Hindlimb muscle (tissue), 1 donor: Measurements from ENCODE around the gene SURF1. TPM values are rescaled to one million over a fixed set of nuclear protein-coding genes. Genes with fewer than 3 reads are reported as not detected.
"Not testable (repeated sequence)": the region's sequence is repeated elsewhere in the genome, so short reads cannot be mapped to it uniquely, and the experiment has no call there.

Experiments used
- DNase-seq: peaks from one replicate; pipeline ENCODE4 v3.0.0-alpha.2; 2013
- polyA plus RNA-seq: library from polyadenylated mRNA; unstranded; fragments of 120-200 nt; gene quantifications from one replicate; pipeline ENCODE4 v1.2.1, GENCODE V29; 2013; ENCODE audit not compliant: insufficient read length

The SURF1 gene
- polyA plus RNA-seq, 1 donor = 35.5 TPM

DNA sequence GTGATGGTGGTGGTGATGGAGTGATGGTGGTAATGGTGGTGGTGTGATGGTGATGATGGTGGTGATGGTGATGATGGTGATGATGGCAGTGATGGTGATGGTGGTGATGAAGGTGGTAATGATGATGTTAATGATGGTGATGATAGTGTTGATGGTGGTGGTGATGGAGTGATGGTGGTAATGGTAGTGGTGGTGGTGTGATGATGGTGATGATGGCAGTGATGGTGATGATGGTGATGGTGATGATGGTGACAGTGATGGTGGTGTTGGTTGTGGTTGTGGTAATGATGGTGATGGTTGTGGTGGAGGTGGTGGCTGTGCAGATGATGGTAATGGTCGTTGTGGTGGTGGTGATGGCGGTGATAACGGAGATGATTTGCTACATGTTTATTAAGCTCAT, 27.2 kb upstream of the SURF1 start:
- no peak for DNase-seq

DNA sequence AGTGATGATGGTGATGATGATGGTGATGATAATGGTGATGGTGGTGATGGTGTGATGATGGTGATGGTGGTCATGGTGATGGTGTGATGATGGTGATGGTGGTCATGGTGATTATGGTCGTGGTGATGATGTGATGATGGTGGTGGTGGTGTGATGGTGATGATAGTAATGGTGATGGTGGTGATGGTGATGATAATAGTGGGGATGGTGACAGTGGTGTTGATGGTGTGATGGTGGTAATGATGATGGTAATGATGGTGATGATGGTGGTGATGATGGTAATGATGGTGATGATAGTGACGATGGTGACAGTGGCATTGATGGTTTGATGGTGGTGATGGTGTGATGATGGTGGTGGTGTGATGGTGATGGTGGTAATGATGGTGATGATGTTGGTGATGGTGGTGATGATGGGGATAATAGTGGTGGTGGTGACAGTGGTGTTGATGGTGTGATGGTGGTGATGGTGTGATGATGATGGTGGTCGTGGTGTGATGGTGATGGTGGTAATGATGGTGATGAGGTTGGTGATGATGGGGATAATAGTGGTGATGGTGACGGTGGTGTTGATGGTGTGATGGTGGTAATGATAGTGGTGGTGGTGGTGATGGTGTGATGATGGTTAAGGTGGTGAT, 26.3 kb upstream of the SURF1 start:
- no peak for DNase-seq

DNA sequence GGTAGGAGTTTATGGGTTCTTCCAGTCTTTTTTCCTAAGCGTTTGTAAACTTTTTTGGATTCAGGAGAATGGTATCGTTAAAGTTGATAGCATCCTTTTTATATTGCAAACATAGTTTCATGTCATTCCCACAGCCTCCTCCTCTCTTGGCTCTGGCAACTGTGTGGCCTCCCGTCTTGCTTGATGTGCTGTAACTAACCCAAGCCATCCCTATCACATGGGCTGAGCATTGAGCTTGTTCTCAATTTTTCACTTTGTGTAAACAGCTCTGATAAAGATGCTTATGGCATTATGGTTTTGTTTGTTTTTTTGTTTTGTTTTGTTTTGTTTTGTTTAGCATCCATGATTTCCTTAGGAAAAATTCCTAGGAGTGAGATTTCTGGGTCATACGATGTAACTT, 24.4 kb upstream of the SURF1 start:
- no peak for DNase-seq

DNA sequence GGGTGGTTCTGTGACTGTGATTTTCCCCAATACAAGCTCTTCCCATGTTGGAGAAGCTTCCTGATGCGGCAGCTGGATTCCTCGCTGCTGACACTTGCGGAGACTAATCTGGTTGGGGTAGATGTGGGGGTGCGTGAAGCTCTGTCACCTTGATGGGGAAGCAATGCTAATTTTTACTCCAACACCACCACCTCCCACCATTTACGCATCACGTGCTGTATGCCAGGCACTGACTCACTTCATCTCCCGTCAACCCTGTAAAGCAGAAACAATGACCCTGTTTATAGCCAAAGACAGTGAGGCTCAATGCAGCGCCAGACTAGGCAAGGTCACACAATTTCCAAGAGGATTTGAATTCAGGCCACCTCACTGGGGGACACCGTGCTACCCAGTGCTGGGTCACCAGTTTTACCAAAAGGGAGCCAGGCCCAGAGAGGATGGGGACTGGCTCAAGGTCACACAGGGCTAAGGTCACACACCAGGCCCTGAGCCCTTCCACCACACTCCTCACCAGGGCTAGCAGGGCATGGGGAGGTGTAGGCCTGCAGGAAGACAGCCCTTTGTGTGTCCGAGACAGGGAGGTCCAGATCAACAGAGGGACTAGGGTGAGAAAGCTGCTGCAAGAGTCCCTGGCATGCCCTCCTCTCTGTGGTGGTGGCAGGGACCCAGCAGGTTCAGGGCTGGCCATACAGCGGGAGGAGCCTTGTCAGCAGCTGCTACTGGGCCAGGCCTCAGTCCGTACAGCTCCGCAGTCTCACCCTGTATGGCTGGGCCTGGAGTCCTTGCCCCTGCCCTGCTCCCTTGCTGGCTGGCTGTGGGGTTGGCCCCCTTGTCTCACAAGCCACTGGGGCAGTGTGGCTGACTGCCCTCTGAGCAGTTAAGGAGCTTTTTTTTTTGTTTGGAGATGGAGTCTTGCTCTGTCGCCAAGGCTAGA, 23.1 kb upstream of the SURF1 start:
- DNase-seq = no peak

DNA sequence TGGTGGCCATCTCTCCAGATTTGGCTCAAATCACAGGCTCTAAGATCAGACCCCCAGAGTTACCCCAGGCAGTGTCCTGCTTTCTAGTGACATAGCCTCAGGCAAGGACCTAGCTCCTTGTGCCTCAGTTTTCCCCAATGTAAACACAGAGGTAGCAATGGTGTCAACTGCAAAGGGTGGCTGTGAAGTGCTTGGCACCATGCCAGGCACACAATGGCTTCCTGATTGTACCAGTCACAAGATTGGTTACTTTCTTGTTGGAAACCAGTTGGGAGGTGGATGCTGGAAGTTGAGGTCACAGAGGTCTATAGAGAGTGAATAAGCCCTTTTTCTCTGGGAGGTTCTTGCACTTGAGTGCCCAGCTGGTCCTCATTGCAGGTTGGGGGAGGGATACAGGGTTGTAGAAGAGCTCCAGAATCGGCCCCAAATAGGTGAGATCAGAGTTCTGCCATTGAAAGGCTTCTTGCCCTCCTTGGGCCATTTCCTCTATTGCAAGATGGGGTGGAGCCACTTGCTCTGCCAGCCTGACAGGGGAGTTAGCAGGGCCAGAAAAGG, 22.2 kb upstream of the SURF1 start:
- DNase-seq = no peak

DNA sequence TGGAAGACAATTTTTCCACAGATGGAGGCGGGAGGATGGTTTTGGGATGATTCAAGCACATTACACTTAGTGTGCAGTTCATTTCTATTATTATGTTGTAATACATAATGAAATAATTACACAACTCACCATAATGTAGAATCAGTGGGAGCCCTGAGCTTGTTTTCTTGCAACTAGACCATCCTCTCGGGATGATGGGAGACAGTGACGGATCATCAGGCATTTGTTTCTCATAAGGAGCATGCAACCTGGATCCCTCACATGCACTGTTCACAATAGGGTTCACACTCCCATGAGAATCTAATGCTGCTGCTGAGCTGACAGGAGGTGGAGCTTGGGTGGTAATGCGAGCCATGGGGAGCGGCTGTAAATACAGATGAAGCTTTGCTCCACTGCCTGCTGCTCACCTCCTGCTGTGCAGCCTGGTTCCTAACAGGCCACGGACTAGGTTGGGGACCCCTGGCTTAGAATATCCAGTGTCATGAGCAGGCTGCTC, 21.5 kb upstream of the SURF1 start:
- DNase-seq = no peak

DNA sequence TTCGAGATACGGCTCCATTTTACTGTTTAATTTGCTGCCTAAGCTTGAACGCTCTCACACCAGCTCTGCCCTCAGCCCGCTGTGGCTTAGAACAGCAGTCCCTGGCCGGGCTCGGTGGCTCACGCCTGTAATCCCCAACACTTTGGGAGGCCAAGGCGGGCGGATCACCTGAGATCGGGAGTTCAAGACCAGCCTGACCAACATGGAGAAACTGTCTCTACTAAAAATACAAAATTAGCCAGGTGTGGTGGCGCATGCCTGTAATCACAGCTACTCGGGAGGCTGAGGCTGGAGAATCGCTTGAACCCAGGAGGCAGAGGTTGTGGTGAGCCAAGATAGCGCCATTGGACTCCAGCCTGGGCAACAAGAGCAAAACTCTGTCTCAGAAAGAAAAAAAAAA, 21.0 kb upstream of the SURF1 start:
- DNase-seq = not testable (repeated sequence)

DNA sequence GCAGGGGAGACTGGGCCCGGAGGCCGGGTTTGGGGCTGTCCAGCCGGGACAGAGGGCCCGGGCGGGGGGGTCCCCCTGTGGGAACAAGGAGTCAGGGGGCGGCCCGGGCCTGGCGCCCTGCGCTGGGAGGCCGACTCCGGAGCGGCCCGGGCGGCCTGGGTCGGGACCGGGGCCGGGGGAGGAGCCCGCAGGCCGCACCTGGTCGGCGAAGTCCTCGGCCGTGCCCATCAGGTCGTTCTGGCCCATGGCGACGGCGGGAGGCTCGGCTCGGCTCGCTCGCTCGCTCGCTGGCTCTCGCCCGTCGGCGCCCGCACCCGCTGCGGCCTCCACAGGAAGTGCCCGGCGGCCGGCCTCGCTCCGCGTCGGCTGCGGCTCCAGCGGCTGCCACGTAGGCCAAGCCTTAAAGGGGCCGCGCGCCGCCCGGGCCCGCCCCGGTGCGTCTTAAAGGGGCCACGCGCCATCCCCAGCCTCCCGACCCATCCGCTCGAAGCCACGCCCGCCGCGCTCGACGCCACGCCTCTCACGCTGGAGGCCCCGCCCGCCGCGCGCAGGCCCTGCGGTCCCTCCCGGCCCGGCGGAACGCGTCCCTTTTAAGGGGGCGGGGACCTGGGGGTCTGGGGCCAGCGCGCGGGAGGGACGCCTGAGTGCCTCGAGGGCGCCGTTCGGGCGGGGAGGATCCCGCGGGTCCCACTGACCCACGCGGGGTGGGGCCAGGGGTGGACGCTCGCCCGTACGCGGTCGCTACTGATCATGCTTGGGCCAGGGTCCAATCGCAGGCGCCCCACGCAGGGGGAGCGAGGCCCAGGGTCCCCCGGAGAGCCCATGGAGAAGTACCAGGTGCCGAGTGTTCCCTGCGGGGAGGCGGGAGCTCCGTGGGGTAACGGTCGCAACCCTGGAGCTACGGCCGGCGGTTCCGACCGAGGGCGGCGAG, 19.7 kb upstream of the SURF1 start, which contains the start of the genes STKLD1 and SURF4:
Gene STKLD1 (plus strand): TSS at position 643 of the 931 bp plus-strand sequence. CDS start 108 bp downstream, at position 751.
Gene SURF4 (minus strand): TSS at position 337 of the 931 bp plus-strand sequence. CDS start 91 bp downstream, at position 246.
- DNase-seq = peak; percentile 97

DNA sequence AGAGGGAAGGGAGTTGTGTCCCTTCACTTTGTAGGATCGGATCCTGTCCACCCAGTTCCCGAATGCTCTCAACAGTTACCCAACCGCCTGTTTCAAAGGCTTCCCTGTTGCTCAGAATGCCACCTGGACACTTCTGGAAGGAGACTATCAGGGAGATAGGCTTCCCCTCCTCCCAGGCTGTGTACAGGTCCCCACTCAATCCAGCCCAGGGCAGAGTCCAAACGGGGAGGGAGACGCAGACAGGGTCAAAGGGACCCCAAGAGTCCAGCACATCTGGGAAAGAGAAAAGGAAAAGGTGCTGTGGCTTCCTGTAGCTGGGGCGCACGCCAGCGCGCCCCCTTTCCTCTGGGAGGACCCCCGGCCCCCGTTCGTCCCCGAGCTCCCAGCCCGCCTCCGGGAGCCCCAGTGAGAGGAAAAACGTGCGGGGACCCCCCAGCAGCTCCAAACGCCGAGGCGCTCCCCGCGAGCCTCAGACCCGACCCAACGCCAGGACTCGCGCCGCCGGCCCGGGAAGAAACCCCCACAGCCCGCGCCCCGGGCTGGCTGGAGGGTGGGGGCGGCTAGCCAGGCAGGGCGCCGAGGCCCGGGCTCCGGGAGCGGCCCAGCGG, 18.9 kb upstream of the SURF1 start:
- DNase-seq = peak; percentile 32

DNA sequence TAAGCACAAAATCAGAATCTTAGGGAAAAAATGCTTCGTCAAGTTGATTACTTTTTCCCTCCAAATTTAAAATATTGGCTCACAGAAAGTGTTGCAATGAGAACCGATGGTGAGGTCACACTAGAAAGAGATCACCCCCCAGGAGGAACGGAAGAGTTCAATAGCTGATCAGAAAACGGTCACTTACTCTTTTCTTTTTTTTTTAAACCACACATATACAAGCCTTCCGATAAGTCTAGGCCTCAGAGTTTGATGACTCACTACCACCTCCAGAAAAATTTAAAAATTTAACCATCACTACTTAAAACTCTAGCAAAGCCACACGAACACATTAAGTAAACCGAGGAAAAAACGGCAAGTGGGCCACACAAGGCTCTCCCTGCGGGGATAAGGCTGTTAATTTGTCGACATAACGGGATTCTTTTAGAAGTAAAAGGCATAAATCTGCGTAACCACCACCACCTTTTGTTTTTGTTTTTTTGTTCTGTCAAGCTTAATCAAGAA, 18.4 kb upstream of the SURF1 start:
- DNase-seq = no peak

DNA sequence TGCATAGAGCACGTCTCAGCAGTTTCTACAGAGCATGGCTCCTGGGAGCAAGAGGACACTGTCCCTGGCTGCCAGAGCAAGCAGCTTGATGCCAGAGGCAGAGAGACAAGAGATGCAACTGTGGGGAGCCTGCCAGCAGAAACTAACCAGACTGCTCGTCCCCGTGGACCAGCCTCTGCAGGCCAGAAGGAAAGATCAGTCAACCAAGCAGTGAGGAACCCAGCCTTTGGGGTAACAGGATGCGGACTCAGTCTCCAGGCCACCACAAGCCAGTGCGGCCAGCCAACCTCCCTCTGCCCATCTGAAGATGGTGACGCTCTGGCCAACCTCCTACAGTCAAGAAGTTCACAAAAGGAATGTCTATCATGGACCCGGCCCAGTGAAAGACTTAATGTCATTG, 15.9 kb upstream of the SURF1 start:
- no peak for DNase-seq

DNA sequence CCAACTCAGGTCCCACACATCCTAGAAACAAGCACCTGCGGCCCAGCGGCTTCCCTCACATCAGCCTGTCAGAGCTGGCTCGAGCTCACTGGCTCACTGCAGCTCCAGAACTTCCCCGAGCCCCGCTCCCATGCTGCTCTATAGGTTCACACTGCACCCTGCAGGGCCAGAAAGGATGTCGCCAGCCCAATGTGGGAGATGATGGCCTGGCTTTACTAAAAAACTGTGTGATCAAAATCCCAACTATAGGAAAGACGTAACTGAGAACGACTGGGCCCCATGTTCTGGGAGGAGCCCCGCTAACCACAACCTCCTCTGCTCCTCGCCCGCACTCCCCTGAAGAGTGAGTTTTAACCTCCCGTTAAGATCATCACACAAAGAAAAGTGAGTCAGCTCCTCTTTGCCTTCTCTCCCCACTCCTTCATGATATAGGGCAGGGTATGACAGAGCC, 15.0 kb upstream of the SURF1 start:
- no peak for DNase-seq

DNA sequence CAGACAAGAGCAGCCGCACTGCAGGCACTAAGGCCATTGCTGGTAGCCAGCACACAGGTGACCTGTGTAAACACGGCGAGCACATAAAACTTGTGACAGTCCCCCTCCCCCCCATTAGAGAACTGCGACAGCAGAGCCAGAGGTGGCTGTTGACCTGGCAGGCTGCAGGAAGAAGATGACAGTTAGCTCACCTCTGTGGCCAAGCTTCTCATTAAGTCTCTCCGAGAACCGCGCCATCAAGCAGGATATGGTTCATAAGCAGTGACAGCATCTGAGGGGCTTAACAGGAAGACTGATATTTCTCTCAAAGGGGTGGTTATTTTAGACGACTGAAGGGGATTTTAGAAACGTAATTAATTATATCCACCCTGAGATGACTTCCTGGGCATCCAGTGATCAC, 14.4 kb upstream of the SURF1 start:
- no peak for DNase-seq

DNA sequence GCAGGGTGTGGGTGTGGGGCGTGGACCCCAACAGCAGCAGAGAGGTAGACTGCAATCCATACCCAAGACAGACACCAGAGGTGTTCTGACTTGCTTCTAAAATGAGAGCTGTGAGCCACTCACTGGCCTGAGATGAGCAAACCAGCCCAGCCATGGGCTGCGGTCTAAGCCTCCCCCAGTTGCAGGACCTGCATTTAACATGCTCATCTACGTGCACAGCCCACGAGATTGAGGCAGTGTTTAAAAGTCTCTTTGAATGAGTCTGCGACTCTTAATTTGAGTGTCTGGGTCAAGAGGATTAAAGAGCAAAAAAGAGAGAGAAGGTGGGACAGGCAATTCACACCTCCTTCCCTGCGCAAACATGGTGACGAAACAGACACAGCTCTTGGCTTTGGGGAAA, 13.6 kb upstream of the SURF1 start:
- DNase-seq = no peak

DNA sequence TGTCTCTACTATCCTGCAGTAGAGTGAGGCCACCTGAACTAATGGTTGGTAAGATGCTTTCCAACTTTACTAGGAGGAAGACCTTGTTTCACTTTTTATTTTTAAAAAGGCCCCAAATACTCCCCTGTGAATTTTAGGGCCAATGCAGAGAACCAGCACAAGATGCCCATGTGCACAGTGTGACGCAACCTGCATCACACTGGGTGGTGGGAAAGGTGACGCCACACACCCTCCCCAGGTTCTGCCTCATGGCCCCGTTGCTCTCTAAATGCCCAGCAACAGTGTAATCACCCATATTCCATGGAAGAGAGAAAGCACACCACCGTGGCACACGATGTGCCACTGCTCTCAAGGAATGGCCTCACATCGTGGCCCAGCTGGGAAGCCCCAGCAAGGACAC, 13.1 kb upstream of the SURF1 start:
- no peak for DNase-seq

DNA sequence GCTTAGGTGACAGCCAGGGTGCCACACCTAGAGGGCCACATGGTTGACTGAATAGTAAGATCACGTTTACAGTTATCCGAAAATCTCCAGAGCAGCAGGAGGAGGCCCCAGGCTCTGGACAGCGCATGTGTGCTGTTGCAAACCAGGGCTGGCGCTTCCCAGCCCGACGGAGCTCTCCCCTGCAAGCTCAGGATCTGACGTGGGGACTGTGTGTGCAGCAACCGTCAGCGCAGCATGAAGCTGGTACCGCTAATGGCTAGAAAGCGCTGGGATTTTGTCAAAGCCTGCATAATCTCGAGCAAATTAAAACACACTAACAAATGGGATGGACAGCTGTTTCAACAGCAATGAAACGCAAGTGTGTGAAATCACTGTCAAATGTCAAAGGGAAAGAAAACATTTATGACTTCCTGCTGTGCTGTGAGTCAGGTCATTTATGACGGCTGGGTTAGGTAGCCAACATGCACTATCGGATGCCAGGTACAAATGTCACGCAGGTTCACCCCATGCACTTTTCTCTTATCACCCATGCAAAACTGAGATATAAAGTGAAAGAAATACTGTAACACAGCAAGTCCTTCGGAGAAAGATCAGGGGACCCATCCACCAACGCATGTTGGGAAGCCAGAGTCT, 12.1 kb upstream of the SURF1 start:
- no peak for DNase-seq

DNA sequence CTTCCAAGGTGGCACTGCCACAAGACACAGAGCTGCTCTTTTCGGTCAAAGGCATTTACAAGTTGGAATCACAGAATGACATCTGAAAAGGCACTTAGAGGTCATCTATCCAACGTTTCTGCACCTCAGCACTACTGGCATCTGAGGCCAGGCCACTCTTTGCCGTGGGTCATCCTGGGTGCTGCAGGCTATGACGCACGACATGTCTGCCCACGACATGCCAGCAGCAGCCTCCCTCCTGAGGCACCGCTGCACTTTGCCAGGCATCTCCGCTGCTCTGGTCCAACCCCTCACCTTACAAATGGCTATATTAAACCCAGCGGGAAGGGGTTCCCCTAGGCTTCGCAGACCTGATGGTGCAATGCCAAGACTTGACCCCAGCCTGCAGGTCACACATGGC, 11.5 kb upstream of the SURF1 start:
- DNase-seq = no peak

DNA sequence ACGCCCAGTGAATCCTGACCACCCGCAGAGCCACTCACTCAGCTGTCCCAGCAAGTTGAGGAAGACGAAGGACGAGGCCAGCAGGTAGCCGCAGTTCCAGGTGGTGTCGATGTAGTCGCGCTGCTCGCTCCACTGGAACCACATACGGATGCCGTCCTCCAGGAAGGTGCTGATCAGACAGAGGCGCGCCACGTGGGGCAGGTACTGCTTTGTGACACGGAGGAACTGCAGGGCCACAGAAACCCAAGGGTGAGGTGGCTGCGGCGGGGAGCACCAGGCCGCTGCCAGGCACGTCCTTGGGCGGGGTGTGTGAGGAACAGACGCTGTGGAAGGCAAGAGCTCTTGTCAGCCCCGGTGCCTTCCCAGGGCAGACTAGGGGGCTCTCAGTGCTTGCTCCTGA, 10.9 kb upstream of the SURF1 start:
- DNase-seq = no peak

DNA sequence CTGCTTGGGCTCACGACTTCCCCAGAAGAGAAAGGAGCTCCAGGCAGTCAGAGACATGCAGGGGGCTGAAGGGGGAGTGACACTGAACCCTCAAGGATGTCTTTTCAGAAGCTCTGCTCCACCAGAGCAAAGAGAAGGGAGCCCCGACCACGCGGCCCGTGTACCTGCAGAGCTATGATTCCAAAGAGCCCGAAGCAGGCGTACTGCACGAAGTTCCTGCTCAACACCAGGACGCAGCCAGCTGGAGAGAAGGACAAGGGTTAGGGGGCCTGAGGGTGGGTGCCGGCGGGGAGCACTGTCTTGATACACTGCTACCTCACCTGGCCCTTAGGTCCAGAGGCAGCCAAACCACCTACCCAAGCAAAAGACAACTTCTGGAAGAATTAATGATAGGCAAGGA, 10.1 kb upstream of the SURF1 start:
- DNase-seq = no peak

DNA sequence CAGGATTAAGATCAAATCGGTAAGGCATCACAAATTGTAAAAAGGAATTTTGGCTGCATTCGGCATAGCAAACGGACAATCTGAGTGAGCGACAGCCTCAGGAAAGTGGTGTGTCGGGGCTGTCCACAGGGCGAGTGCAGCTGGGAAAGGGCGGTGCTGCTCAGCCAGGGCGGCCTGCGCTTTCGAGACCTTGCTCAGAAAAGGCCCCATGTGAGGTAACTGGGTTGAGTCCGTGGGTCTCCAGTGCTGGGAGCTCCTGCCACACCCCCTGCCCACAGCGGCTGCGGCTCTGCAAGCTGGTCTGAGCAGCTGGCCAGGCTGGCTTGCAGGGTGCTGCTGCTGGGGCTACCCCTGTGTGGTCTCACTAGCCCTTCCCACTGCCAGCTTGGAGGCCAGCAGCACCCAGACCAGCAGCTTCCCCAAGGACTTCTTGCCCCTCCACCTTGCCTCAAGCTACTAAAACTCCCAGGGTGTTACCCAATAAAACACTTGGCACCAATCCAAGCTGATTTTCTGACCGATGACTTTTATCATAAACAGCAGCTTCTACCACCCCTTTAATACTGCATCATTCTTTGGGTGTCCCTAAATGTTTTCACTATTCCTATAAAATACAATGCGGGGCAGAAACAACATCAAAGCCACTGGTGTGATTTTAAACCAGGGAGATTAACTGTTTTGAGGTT, 6.2 kb upstream of the SURF1 start:
- no peak for DNase-seq
